ENCODE results near the gene EID3.
"Not testable (repeated sequence)": the region's sequence is repeated elsewhere in the genome, so short reads cannot be mapped to it uniquely, and the experiment has no call there.

Gene EID3

DNA sequence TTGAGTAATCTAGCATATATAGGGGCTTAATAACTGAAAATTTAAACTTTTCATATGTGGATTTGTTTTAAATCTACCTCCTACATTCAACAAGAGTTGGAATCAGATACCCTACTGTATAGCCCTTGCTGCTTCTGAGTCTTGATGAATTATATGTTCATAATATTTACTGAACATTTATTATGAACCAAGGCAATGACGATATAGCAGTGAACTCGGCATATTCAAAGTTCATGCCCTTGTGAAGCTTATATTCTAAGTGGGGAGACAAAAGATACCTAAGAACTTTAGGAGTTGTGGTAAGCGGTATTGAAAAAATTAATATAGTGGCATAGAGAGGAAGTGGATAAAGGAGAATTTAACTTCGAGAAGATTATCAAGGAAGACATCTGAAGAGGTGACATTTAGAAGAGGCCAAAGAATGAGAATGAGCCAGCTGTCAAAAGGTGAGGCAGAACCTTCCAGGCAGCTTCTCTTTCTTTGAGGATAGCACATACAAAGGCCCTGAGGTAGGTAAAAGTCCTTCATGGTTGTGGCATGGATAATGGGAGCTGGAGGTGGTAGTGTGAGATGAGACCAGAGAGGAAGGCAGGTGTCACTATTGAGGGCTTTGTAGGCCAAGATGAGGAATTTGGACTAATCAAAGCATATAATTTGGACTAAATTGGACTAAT, 10.2 kb downstream of the EID3 start:
- H3K4me3 ChIP-seq (ENCODE audit: extremely low read depth, insufficient read depth, low read length, poor library complexity, severe bottlenecking), result no peak overlapping the region
- no peak overlapping the region for H3K27ac ChIP-seq (ENCODE audit: low read depth, low read length, severe bottlenecking)
- H3K4me1 ChIP-seq (ENCODE audit: control insufficient read depth, insufficient read depth, low read length, poor library complexity, severe bottlenecking), result no peaks in the 10 kb centered on the region
- WGBS, 2 experiments (ENCODE audit: insufficient coverage in 2 of 2), result 63 to 75% methylated on average over 4 of the region's 4 CpGs
- H3K9me3 ChIP-seq (ENCODE audit: control insufficient read depth, low read length), result no peaks in the 10 kb centered on the region
- peaks cover 76% of the 10 kb centered on the region for H3K36me3 ChIP-seq (ENCODE audit: control insufficient read depth, insufficient read depth, low read length)

DNA sequence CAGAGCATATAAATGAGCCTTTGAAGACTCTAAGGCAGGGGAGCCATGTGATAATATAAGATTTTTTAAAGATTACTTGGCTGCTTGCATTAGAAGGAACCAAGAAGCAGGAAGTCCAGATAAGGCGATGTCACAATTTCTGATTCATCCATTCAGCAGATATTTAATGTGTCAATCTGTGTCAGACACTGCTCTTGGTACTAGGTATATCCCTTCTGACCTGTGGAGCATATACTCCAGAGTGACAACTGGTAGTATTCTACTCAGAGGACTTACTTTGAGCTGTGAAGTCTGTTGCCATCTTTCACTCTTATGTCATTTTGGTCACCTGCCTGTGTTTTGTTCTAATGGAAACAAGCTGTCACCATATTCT, 10.7 kb downstream of the EID3 start:
- no peak overlapping the region for H3K4me3 ChIP-seq (ENCODE audit: extremely low read depth, insufficient read depth, low read length, poor library complexity, severe bottlenecking)
- WGBS, 2 experiments (ENCODE audit: insufficient coverage in 2 of 2), result 100% methylated on average over 1 of the region's 1 CpG; no CpG with 5 or more reads in 1 of the 2 experiments
- H3K27ac ChIP-seq (ENCODE audit: low read depth, low read length, severe bottlenecking), result no peak overlapping the region
- no peaks in the 10 kb centered on the region for H3K9me3 ChIP-seq (ENCODE audit: control insufficient read depth, low read length)
- no peaks in the 10 kb centered on the region for H3K4me1 ChIP-seq (ENCODE audit: control insufficient read depth, insufficient read depth, low read length, poor library complexity, severe bottlenecking)
- peaks cover 78% of the 10 kb centered on the region for H3K36me3 ChIP-seq (ENCODE audit: control insufficient read depth, insufficient read depth, low read length)

DNA sequence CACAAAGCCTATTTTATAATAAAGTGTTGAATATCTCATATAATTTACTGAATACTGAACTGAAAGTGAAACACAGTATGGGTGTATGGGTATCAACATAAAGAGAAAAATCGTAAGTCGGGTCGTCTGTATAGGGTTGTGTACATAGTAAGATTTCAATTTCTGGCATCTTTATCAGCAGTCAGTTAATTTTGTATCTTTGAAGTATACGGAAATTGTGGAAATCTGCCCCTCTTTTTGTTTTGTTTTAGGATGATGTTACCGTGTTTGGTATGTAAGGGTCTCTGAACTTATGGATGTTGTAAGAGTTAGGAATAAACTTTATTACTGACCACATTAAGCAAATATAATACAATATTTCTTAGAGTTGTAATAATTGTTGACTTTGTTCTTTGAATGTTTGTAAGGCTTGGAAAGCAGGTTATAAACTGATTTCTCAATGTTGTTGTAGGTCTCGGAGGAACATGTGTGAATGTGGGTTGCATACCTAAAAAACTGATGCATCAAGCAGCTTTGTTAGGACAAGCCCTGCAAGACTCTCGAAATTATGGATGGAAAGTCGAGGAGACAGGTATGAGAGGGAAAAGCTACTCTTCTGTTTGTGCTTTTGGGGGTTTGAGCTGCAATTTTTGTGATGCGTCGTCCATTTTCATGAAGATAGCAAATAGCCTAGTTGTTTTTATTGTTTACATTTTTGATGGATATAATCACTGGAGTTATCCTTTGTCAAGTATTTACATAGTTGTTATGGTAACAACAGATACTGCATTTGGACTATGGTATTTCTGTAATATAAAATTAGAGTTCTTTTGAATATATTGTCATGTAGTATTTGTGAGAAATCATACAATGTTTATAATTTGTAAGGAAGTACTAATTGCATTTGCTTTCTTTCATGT, 12.0 kb downstream of the EID3 start:
- Histone ChIP-seq H3K4me3 (ENCODE audit: extremely low read depth, insufficient read depth, low read length, poor library complexity, severe bottlenecking) (no peak overlapping the region), H3K9me3 (ENCODE audit: control insufficient read depth, low read length) (no peaks in the 10 kb centered on the region), H3K36me3 (ENCODE audit: control insufficient read depth, insufficient read depth, low read length) (peaks cover 85% of the 10 kb centered on the region), H3K4me1 (ENCODE audit: control insufficient read depth, insufficient read depth, low read length, poor library complexity, severe bottlenecking) (no peaks in the 10 kb centered on the region), H3K27ac (ENCODE audit: low read depth, low read length, severe bottlenecking) (no peak overlapping the region)
- WGBS, 2 experiments (ENCODE audit: insufficient coverage in 2 of 2), result 91 to 93% methylated on average over 7 of the region's 10 CpGs

DNA sequence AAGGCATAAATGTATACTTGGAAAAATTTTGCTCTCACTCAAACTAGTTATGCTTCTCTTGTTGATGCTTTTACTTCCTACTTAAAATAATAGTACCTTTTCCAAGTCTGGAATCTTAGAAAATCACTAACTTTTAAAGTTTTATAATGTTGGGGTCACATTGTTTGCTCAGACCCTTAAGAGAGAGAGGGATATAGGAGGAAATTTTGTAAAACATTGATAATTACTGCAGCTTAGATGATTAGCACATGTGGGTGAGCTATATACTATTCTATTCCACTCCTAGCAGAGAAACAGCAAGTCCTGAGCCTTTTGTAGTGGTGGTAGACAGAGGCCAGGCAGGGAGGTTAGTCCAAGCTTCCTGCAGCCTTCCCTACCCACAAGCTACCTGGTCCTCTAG, 13.4 kb downstream of the EID3 start:
- Histone ChIP-seq H3K27ac (ENCODE audit: low read depth, low read length, severe bottlenecking) (no peak overlapping the region), H3K4me3 (ENCODE audit: extremely low read depth, insufficient read depth, low read length, poor library complexity, severe bottlenecking) (no peak overlapping the region), H3K4me1 (ENCODE audit: control insufficient read depth, insufficient read depth, low read length, poor library complexity, severe bottlenecking) (no peaks in the 10 kb centered on the region), H3K9me3 (ENCODE audit: control insufficient read depth, low read length) (no peaks in the 10 kb centered on the region), H3K36me3 (ENCODE audit: control insufficient read depth, insufficient read depth, low read length) (peaks cover 87% of the 10 kb centered on the region)

DNA sequence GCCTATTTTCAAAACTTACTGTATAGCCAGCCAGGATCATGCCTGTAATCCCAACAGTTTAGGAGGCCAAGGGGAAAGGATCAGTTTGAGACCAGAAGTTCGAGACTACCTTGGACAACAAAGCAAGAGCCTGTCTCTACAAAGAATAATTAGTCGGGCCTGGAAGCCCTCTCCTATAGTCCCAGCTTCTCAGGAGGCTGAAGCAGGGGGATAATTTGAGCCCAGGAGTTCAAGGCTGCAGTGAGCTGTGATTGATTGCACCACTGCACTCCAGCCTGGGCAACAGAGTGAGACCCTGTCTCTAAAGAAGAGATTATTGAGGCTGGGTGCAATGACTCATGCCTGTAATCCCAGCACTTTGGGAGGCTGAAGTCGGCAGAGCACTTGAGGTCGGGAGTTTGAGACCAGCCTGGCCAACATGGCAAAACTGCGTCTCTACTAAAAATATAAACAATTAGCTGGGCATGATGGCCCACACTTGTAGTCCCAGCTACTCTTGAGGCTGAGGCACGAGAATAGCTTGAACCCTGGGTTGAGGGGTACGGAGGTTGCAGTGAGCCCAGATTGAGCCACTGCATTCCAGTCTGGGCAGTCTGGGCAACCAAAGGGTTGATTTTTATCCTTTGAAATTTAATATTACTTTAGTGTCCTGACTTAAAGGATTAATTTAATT, 14.1 kb downstream of the EID3 start:
- no peaks in the 10 kb centered on the region for H3K9me3 ChIP-seq (ENCODE audit: control insufficient read depth, low read length)
- H3K36me3 ChIP-seq (ENCODE audit: control insufficient read depth, insufficient read depth, low read length), result peaks cover 88% of the 10 kb centered on the region
- no peak overlapping the region for H3K4me3 ChIP-seq (ENCODE audit: extremely low read depth, insufficient read depth, low read length, poor library complexity, severe bottlenecking)
- H3K27ac ChIP-seq (ENCODE audit: low read depth, low read length, severe bottlenecking), result no peak overlapping the region
- 95 to 98% methylated on average over 5 to 7 of the region's 7 CpGs for WGBS, 2 experiments (ENCODE audit: insufficient coverage in 2 of 2)
- no peaks in the 10 kb centered on the region for H3K4me1 ChIP-seq (ENCODE audit: control insufficient read depth, insufficient read depth, low read length, poor library complexity, severe bottlenecking)

DNA sequence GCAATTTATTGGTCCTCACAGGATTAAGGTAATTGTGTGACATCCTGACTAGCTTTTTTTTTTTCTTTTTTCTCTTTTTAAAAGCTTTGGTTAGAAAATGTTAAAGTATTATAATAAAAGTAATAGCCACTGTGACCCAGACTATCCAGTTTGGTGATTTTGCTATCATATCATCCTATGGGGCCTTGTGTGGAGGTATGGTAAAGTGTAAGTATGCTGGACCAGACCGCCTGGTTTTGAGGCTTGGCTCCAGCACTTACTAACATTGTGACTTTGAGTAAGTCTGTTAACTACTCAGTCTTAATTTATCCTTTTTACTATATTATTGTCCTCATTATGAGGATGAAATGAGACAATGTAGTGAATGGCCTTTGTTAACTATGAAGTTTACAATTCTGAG, 15.5 kb downstream of the EID3 start:
- Histone ChIP-seq H3K9me3 (ENCODE audit: control insufficient read depth, low read length) (no peaks in the 10 kb centered on the region), H3K4me1 (ENCODE audit: control insufficient read depth, insufficient read depth, low read length, poor library complexity, severe bottlenecking) (no peaks in the 10 kb centered on the region), H3K36me3 (ENCODE audit: control insufficient read depth, insufficient read depth, low read length) (peaks cover 79% of the 10 kb centered on the region), H3K4me3 (ENCODE audit: extremely low read depth, insufficient read depth, low read length, poor library complexity, severe bottlenecking) (no peak overlapping the region), H3K27ac (ENCODE audit: low read depth, low read length, severe bottlenecking) (no peak overlapping the region)
- no CpG with 5 or more reads among the region's 1 CpG for WGBS, 2 experiments (ENCODE audit: insufficient coverage in 2 of 2)

DNA sequence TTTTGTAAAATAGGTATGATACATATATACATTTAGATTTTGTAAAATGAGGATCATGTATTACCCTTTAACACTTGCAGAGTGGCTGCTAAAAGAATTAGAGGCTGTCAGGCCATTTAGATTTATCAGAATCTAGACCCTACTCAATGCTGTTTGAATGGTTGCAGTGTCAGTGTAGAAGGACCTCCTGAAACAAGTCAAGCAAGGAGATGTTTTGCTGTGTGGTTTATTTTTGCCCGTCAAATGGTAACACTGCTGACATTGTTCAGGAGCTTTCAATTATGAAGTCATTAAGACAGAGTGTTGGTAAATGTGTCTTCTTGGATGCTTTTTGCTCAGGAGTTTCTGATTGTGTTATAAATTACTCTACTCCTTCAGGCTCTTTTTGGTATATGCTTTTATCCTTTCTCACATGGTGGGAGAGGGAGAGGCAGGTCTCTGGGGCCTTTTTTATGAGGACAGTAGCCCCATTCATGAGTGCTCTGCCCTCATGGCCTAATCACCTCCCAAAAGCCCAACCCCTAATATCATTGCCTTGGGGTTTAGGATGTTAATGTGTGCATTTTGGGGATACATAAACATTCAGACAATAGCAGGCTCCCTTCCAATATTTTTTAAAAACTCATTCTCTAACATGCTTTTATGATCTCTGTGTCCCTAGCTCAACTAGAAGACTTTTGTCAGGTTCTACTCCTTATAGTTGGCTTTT, 16.5 kb downstream of the EID3 start:
- Histone ChIP-seq H3K36me3 (ENCODE audit: control insufficient read depth, insufficient read depth, low read length) (peaks cover 78% of the 10 kb centered on the region), H3K27ac (ENCODE audit: low read depth, low read length, severe bottlenecking) (no peak overlapping the region), H3K4me3 (ENCODE audit: extremely low read depth, insufficient read depth, low read length, poor library complexity, severe bottlenecking) (no peak overlapping the region), H3K9me3 (ENCODE audit: control insufficient read depth, low read length) (no peaks in the 10 kb centered on the region), H3K4me1 (ENCODE audit: control insufficient read depth, insufficient read depth, low read length, poor library complexity, severe bottlenecking) (no peaks in the 10 kb centered on the region)
- WGBS, 2 experiments (ENCODE audit: insufficient coverage in 2 of 2), result 83 to 100% methylated on average over 1 of the region's 1 CpG

DNA sequence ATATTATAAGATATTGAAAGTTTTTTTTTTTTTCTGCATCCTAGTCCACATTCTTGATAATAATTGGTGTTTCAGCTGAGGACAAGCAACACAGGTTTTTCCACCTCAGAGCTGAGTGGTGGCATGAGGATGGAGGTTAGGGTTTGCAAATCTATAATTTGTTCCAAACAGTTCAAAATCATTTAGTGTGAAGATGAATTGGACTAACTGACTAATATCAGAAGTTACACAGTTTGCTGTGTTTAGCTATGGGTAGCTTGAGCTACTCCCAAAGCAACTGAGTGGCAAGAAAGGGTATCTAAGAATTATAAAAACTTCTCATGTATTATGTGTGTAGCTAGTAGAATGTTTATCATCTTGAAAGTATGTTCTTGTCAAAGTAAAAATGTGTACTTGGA, 17.1 kb downstream of the EID3 start:
- Histone ChIP-seq H3K4me3 (ENCODE audit: extremely low read depth, insufficient read depth, low read length, poor library complexity, severe bottlenecking) (no peak overlapping the region), H3K9me3 (ENCODE audit: control insufficient read depth, low read length) (no peaks in the 10 kb centered on the region), H3K36me3 (ENCODE audit: control insufficient read depth, insufficient read depth, low read length) (peaks cover 81% of the 10 kb centered on the region), H3K4me1 (ENCODE audit: control insufficient read depth, insufficient read depth, low read length, poor library complexity, severe bottlenecking) (no peaks in the 10 kb centered on the region), H3K27ac (ENCODE audit: low read depth, low read length, severe bottlenecking) (no peak overlapping the region)

DNA sequence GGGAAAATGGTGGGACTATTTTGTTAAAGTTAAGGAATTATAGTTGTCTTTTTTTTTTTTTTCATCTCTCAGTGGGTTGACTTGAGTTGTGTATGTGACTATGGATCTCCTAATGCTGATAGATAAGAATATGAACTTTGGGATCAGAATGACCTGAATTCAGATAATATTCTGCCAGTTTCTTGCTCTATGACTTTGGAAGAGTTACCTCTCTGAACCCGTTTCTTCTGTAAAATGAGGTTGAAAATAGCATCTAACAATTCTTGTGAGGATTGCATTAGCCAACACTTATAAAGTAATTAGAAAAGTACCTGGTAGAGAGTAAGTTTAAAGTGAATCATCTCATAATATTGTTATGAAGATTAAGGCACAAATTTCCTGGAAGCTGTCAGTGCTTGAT, 18.4 kb downstream of the EID3 start:
- Histone ChIP-seq H3K9me3 (ENCODE audit: control insufficient read depth, low read length) (no peaks in the 10 kb centered on the region), H3K36me3 (ENCODE audit: control insufficient read depth, insufficient read depth, low read length) (peaks cover 83% of the 10 kb centered on the region), H3K27ac (ENCODE audit: low read depth, low read length, severe bottlenecking) (no peak overlapping the region), H3K4me1 (ENCODE audit: control insufficient read depth, insufficient read depth, low read length, poor library complexity, severe bottlenecking) (no peaks in the 10 kb centered on the region), H3K4me3 (ENCODE audit: extremely low read depth, insufficient read depth, low read length, poor library complexity, severe bottlenecking) (no peak overlapping the region)
- WGBS, 2 experiments (ENCODE audit: insufficient coverage in 2 of 2), result 60% methylated on average over 1 of the region's 1 CpG; no CpG with 5 or more reads in 1 of the 2 experiments

DNA sequence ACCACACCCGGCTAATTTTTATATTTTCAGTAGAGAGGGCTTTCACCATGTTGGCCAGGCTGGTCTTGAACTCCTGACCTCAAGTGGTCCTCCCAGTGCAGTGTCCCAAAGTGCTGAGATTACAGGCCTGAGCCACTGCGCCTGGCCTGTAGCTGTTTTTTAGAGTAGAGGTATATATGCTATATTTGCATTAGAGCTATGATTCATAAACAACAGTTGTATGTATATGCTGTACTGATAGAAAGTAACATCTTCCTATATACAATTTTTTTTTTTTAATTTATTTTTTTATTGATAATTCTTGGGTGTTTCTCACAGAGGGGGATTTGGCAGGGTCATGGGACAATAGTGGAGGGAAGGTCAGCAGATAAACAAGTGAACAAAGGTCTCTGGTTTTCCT, 19.0 kb downstream of the EID3 start:
- H3K4me3 ChIP-seq (ENCODE audit: extremely low read depth, insufficient read depth, low read length, poor library complexity, severe bottlenecking); H3K27ac ChIP-seq (ENCODE audit: low read depth, low read length, severe bottlenecking); H3K9me3 ChIP-seq (ENCODE audit: control insufficient read depth, low read length); H3K4me1 ChIP-seq (ENCODE audit: control insufficient read depth, insufficient read depth, low read length, poor library complexity, severe bottlenecking): not testable (repeated sequence)
- peaks cover 83% of the 10 kb centered on the region for H3K36me3 ChIP-seq (ENCODE audit: control insufficient read depth, insufficient read depth, low read length)
- WGBS, 2 experiments (ENCODE audit: insufficient coverage in 2 of 2), result 100% methylated on average over 1 of the region's 2 CpGs
